K562 (cell line): ENCODE measurements around the gene ZNF512B. TPM values are rescaled to one million over a fixed set of nuclear protein-coding genes. Genes with fewer than 3 reads are reported as not detected.
"Not testable (repeated sequence)": the region's sequence is repeated elsewhere in the genome, so short reads cannot be mapped to it uniquely, and the experiment has no call there.

ENCODE experiments used
- ATAC-seq: fragments of 200-7000 bp; cut with Tn5 transposase; 3 replicates; pipeline ENCODE4 v1.9.1; 2020; ENCODE audit warnings: moderate library complexity
- BruUV-seq: library from RNA; stranded (reverse); fragments of 400-500 nt; replicated peaks from 2 replicates; lab custom pipeline; 2021; lab: Mats Ljungman, UMichigan
- CTCF ChIA-PET: fragments of 300-600 bp; formaldehyde crosslinking; extraction: SDS; loops from one replicate; lab custom pipeline; 2021; ENCODE audit warnings: low intra/inter-chr PET ratio; lab: Yijun Ruan, JAX
- POLR2A ChIA-PET: fragments of 300-600, 350-650 bp; sonication (Branson Sonifier 250); formaldehyde crosslinking; extraction: SDS; loops from one replicate; lab custom pipeline; 2021; ENCODE audit warnings: antibody characterized with exemption, inconsistent platforms; lab: Yijun Ruan, JAX
- DNase-seq, 4 experiments: peaks; one replicate each; pipeline versions ENCODE4 v3.0.0 to v3.0.0-alpha.2; 2011 to 2018; ENCODE audit warnings: low spot score in 3 of 4, mixed read lengths in 3 of 4; ENCODE audit errors: extremely low read depth in 1 of 4
- FAIRE-seq: peaks from 2 replicates; lab custom pipeline; 2011; peaks lifted over from hg19 to GRCh38; lab: Jason Lieb, UNC
- H2AFZ ChIP-seq: 2 replicates; pipeline ENCODE4 v1.6.0; 2011; ENCODE audit warnings: low read depth, low read length, control low read depth, inconsistent platforms
- H3K27ac ChIP-seq: fragments of 200-600 bp; 3 replicates; pipeline ENCODE4 v1.8.0; 2011; ENCODE audit warnings: low read depth, mild to moderate bottlenecking, control low read depth, inconsistent platforms, low read length, moderate library complexity, mixed read lengths; ENCODE audit errors: extremely low read depth
- H3K27me3 ChIP-seq, 2 experiments: fragments of 300-600 bp in 1 of 2; 2 replicates in 1 of 2; 3 replicates in 1 of 2; pipeline versions ENCODE4 v1.6.0 to v1.8.0; 2011; ENCODE audit warnings: inconsistent platforms in 2 of 2, low read length in 2 of 2, mild to moderate bottlenecking in 1 of 2, mixed read lengths in 1 of 2, moderate library complexity in 1 of 2; ENCODE audit not compliant: control insufficient read depth in 2 of 2, insufficient read depth in 2 of 2
- H3K36me3 ChIP-seq: fragments of 300-600 bp; 3 replicates; pipeline ENCODE4 v1.8.0; 2011; ENCODE audit warnings: mild to moderate bottlenecking, low read length, inconsistent platforms; ENCODE audit not compliant: control insufficient read depth, insufficient read depth
- H3K4me1 ChIP-seq, 2 experiments: fragments of 200-600 bp in 1 of 2; replicated peaks in 1 of 2; 2 replicates in 1 of 2; 3 replicates in 1 of 2; pipeline versions ENCODE4 v1.5.1 to v1.8.0; 2011; ENCODE audit warnings: inconsistent platforms in 2 of 2, low read length in 2 of 2, mild to moderate bottlenecking in 1 of 2, mixed read lengths in 1 of 2, moderate library complexity in 1 of 2; ENCODE audit not compliant: control insufficient read depth in 2 of 2, insufficient read depth in 2 of 2
- H3K4me2 ChIP-seq: 2 replicates; pipeline ENCODE4 v1.6.1; 2011; ENCODE audit warnings: low read length, control low read depth, inconsistent platforms, mixed read lengths; ENCODE audit not compliant: insufficient read depth
- H3K4me3 ChIP-seq: fragments of 200-600 bp; sonication (generic), shearing (Covaris generic); 2 replicates; pipeline ENCODE4 v1.5.1; 2016; ENCODE audit warnings: control low read depth, inconsistent platforms
- H3K79me2 ChIP-seq: fragments of 200-600 bp; 3 replicates; pipeline ENCODE4 v1.8.0; 2011; ENCODE audit warnings: low read length, inconsistent platforms; ENCODE audit not compliant: control insufficient read depth, insufficient read depth
- H3K9ac ChIP-seq, 2 experiments: 2 replicates each; pipeline versions ENCODE4 v1.6.0 to v1.6.1; 2011; ENCODE audit warnings: low read depth in 2 of 2, low read length in 2 of 2, control low read depth in 1 of 2, inconsistent platforms in 1 of 2, mild to moderate bottlenecking in 1 of 2, mixed read lengths in 1 of 2; ENCODE audit not compliant: insufficient read depth in 1 of 2
- H3K9me1 ChIP-seq: one replicate; pipeline ENCODE4 v1.6.0; 2011; ENCODE audit warnings: inconsistent platforms, mild to moderate bottlenecking, low read length, moderate library complexity; ENCODE audit not compliant: control insufficient read depth, insufficient read depth
- H3K9me3 ChIP-seq: replicated peaks from 2 replicates; pipeline ENCODE4 v1.5.1; 2011; ENCODE audit warnings: low read depth, low read length, inconsistent platforms; ENCODE audit not compliant: control insufficient read depth, insufficient read depth
- H4K20me1 ChIP-seq: replicated peaks from 2 replicates; pipeline ENCODE4 v1.6.1; 2011; ENCODE audit warnings: low read length, inconsistent platforms, mixed read lengths; ENCODE audit not compliant: control insufficient read depth, insufficient read depth
- CBX3 ChIP-seq, 2 experiments: IDR thresholded peaks; 1 replicate in 1 of 2; 2 replicates in 1 of 2; pipeline ENCODE4 v1.6.1; 2012; ENCODE audit warnings: inconsistent platforms in 2 of 2, low read length in 2 of 2, borderline replicate concordance in 1 of 2, control low read depth in 1 of 2
- CBX5 ChIP-seq: IDR thresholded peaks from 2 replicates; pipeline ENCODE4 v1.6.1; 2014; ENCODE audit warnings: low read depth, borderline replicate concordance
- ESRRA ChIP-seq: fragments of 450-650 bp; IDR thresholded peaks from 2 replicates; pipeline ENCODE4 v1.6.1; 2014; ENCODE audit warnings: low read depth, mild to moderate bottlenecking, moderate library complexity, borderline replicate concordance
- NR2C1 ChIP-seq, 2 experiments: fragments of 450-650 bp; IDR thresholded peaks; 2 replicates each; pipeline ENCODE4 v1.6.1; 2017; ENCODE audit warnings: mild to moderate bottlenecking in 2 of 2, antibody characterized with exemption in 1 of 2, inconsistent platforms in 1 of 2, missing compliant biosample characterization in 1 of 2, missing genetic modification characterization in 1 of 2
- SOX6 ChIP-seq: fragments of 450-650 bp; IDR thresholded peaks from 2 replicates; pipeline ENCODE4 v1.6.1; 2014; ENCODE audit warnings: mild to moderate bottlenecking
- TEAD1 ChIP-seq, 2 experiments: fragments of 450-650 bp in 1 of 2; sonication (generic) in 1 of 2; formaldehyde crosslinking; IDR thresholded peaks; 2 replicates each; pipeline versions ENCODE4 v1.4.0 to v1.8.0; 2020 to 2022; ENCODE audit warnings: mild to moderate bottlenecking in 2 of 2, missing genetic modification reagents in 1 of 2
- TRIM24 ChIP-seq, 2 experiments: fragments of 450-650 bp; IDR thresholded peaks; 2 replicates each; pipeline ENCODE4 v1.6.1; 2016
- TRIM28 ChIP-seq: fragments of 450-650 bp; IDR thresholded peaks from 2 replicates; pipeline ENCODE4 v1.6.1; 2017
- ZNF280A ChIP-seq: fragments of 450-650 bp; IDR thresholded peaks from 2 replicates; pipeline ENCODE4 v1.6.1; 2018; ENCODE audit warnings: mild to moderate bottlenecking, low read depth; ENCODE audit not compliant: partially characterized antibody
- ZNF445 ChIP-seq: fragments of 250-450 bp; sonication (Bioruptor Pico); IDR thresholded peaks from 2 replicates; pipeline ENCODE4 v1.4.0; 2020; ENCODE audit warnings: low read depth, mild to moderate bottlenecking, moderate library complexity
- WGBS: fragments of 100-300 bp; shearing (Covaris generic); methylation state at CpG from one replicate; pipeline ENCODE4 v1.1.6; 2016; ENCODE audit warnings: low coverage, mixed read lengths; ENCODE audit not compliant: insufficient coverage; ENCODE audit errors: missing lambda C conversion rate; 5-methylcytosine and 5-hydroxymethylcytosine counted together
- in situ Hi-C: fragments of 300-500 bp; cut with MboI; formaldehyde crosslinking; loops from 4 replicates; pipeline ENCODE4 v1.15.0; 2018; ENCODE audit warnings: inconsistent platforms, mixed read lengths
- intact Hi-C: fragments of 100-400 bp; cut with micrococcal nuclease; formaldehyde crosslinking; loops from 2 replicates; pipeline ENCODE4 v1.14.2; 2022
- polyA plus RNA-seq, 8 experiments: library from polyadenylated mRNA; depleted of rRNA in 4 of 8; stranded (reverse) in 5 of 8; unstranded in 3 of 8; fragments of >200 nt; fragmentation: Nextera tagmentation in 2 of 8; fragmentation: Illumina TruSeq in 1 of 8; extraction: Ambion mirVana in 2 of 8; extraction: Trizol in 1 of 8; gene quantifications; 2 replicates each; pipeline versions ENCODE4 v1.2.1 to v1.2.3, GENCODE V29; 2011 to 2014; ENCODE audit warnings: inconsistent platforms in 1 of 8, missing spikeins in 1 of 8
- total RNA-seq, 7 experiments: library from RNA; depleted of rRNA in 6 of 7; stranded (reverse); fragments of >200 nt in 6 of 7; fragmentation: Illumina TruSeq in 2 of 7; extraction: Trizol in 2 of 7; gene quantifications; 2 replicates each; pipeline versions ENCODE4 v1.2.1 to v1.2.3, GENCODE V29; 2011 to 2021; ENCODE audit warnings: low replicate concordance in 1 of 7

ZNF512B gene
- total and polyA plus RNA-seq, 9 of the 15 experiments (the other 6 are each of a cell fraction or from before 2014, with no cell fraction given), result 0.01 to 27.8 (median 8.2) TPM

GRCh38 chr20:63916371-63916939 lies 53.3 kb downstream of the ZNF512B start:
- H3K9me1 ChIP-seq; H3K9ac ChIP-seq; in situ Hi-C loops; H2AFZ ChIP-seq; H3K4me3 ChIP-seq; H3K27ac ChIP-seq; FAIRE-seq; intact Hi-C loops; H3K4me2 ChIP-seq; POLR2A ChIA-PET; H3K9me3 ChIP-seq; ATAC-seq; H4K20me1 ChIP-seq; DNase-seq; H3K4me1 ChIP-seq; H3K27me3 ChIP-seq; CTCF ChIA-PET; TF ChIP-seq NR2C1 (tag; IDR thresholded peaks at IDR 0.05): not testable (repeated sequence)
- TSS peak; percentile 20 for BruUV-seq
- peaks cover 68% of the 10 kb centered on the region for H3K79me2 ChIP-seq
- WGBS, result 90% methylated on average over 8 of the region's 8 CpGs
- H3K36me3 ChIP-seq, result peaks cover 36% of the 10 kb centered on the region; the same call in 2 of the 3 replicates
- TF ChIP-seq ZNF280A (peak; percentile 88), TRIM24 (IDR thresholded peaks at IDR 0.05) (peak; percentile 26 to 69; a peak in 2 of 4 replicates), TRIM28 (peak; percentile 90; the same call in 1 of the 2 replicates), NR2C1 (IDR thresholded peaks at IDR 0.05) (0 out of 2 replicates have a peak, but pooled peaks have one; percentile 17), ESRRA (peak; percentile 65), ZNF445 (CRISPR knock-in tag) (peak; percentile 98), TEAD1 (CRISPR knock-in tag; IDR thresholded peaks at IDR 0.05) (0 out of 4 replicates have a peak, but pooled peaks of 1 of the 2 experiments have one; percentile 28), CBX5 (peak; percentile 74; the same call in 1 of the 2 replicates), SOX6 (peak; percentile 29; the same call in 1 of the 2 replicates), CBX3 (IDR thresholded peaks at IDR 0.05; ENCODE audit: borderline replicate concordance in 1 of 2, low read length in 2 of 2) (peak in 1 of 2 experiments; percentile 72; a peak in 2 of 3 replicates)
